Endothelial cell (in vitro differentiated cells): ENCODE results near the gene XRRA1. TPM values are rescaled to one million over a fixed set of nuclear protein-coding genes. Genes with fewer than 3 reads are reported as not detected.

Source experiments
- DNase-seq: peaks from one replicate; pipeline ENCODE4 v3.0.0; 2021; ENCODE audit warnings: low spot score
- H3K27ac Mint-ChIP-seq: one replicate; pipeline ENCODE4 v1.8.0; 2021; ENCODE audit warnings: mixed read lengths, inconsistent platforms; ENCODE audit not compliant: unreplicated experiment
- H3K27me3 Mint-ChIP-seq: one replicate; pipeline ENCODE4 v1.8.0; 2021; ENCODE audit warnings: mild to moderate bottlenecking, moderate library complexity, mixed read lengths, inconsistent platforms; ENCODE audit not compliant: unreplicated experiment
- H3K36me3 Mint-ChIP-seq: one replicate; pipeline ENCODE4 v1.8.0; 2021; ENCODE audit warnings: mild to moderate bottlenecking, low read depth, mixed read lengths, inconsistent platforms; ENCODE audit not compliant: unreplicated experiment
- H3K4me1 Mint-ChIP-seq: one replicate; pipeline ENCODE4 v1.8.0; 2021; ENCODE audit warnings: mild to moderate bottlenecking, mixed read lengths, inconsistent platforms; ENCODE audit not compliant: unreplicated experiment
- H3K4me3 Mint-ChIP-seq: one replicate; pipeline ENCODE4 v1.8.0; 2021; ENCODE audit warnings: mild to moderate bottlenecking, mixed read lengths, inconsistent platforms; ENCODE audit not compliant: unreplicated experiment
- H3K9me3 Mint-ChIP-seq: one replicate; pipeline ENCODE4 v1.8.0; 2021; ENCODE audit warnings: mixed read lengths, inconsistent platforms; ENCODE audit not compliant: unreplicated experiment
- total RNA-seq: library from RNA; stranded (reverse); fragmentation: NEBNext Ultra II Directional; extraction: Animal tissue kit (Norgen Biotek cat#: 25700); gene quantifications from one replicate; pipeline ENCODE4 v1.2.1, GENCODE V29; 2021; ENCODE audit not compliant: unreplicated experiment
- TF ChIP-seq, protein P1 (sequence below): fragments of 200-600 bp; sonication (generic); IDR thresholded peaks from one replicate; pipeline ENCODE4 v1.5.0; 2021; ENCODE audit warnings: antibody characterized with exemption; ENCODE audit not compliant: unreplicated experiment

The XRRA1 gene
- total RNA-seq, 1 donor from 2014 or later: 8.0 TPM

DNA sequence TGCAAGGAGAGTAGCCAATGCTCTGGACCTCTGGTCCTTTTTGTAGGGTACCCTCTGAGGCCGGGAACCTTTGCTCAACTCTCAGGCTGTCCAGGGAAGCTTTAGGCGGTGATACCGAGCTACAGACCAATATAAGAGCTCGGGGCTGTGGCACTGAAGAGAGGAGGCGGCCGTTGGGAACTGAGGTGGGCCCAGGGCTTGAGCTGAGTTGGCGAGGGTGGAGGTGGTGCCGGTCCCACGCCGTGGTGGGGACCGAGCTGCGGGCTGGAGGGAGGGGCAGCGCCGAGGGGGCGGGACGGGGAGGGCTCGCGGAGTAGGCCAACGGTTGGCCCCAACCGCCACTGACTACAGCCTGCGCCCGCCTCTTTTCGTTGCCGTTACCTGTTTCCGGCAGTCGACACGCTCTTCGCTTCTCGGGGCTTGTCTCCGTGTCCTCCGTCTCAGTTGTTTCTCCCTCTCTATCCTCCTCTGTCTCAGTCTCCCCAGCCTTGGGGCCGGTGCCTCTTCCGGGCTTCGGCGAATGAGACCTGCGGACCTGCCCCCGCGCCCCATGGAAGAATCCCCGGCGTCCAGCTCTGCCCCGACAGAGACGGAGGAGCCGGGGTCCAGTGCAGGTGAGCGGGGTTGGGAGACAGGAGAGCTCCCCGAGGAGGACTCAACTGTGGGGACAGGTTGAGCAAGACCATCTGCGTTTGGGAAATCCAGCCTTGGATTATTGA, 39.8 kb upstream of the XRRA1 start, which contains the start of gene NEU3:
Gene NEU3, plus strand, starts transcription at position 393 of the 719 bp plus-strand sequence. Its CDS starts 128 bp downstream, at position 521.
- Mint-ChIP-seq H3K4me3 (peak within 1 kb of the TSS; percentile 94), H3K27me3 (no peaks in the 10 kb centered on the region), H3K36me3 (no peaks in the 10 kb centered on the region), H3K4me1 (peaks cover 13% of the 10 kb centered on the region), H3K9me3 (no peaks in the 10 kb centered on the region), H3K27ac (peak within 1 kb of the TSS; percentile 80)
- peak; percentile 66 for DNase-seq
- TF ChIP-seq, protein P1, sequence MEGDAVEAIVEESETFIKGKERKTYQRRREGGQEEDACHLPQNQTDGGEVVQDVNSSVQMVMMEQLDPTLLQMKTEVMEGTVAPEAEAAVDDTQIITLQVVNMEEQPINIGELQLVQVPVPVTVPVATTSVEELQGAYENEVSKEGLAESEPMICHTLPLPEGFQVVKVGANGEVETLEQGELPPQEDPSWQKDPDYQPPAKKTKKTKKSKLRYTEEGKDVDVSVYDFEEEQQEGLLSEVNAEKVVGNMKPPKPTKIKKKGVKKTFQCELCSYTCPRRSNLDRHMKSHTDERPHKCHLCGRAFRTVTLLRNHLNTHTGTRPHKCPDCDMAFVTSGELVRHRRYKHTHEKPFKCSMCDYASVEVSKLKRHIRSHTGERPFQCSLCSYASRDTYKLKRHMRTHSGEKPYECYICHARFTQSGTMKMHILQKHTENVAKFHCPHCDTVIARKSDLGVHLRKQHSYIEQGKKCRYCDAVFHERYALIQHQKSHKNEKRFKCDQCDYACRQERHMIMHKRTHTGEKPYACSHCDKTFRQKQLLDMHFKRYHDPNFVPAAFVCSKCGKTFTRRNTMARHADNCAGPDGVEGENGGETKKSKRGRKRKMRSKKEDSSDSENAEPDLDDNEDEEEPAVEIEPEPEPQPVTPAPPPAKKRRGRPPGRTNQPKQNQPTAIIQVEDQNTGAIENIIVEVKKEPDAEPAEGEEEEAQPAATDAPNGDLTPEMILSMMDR: no peak

DNA sequence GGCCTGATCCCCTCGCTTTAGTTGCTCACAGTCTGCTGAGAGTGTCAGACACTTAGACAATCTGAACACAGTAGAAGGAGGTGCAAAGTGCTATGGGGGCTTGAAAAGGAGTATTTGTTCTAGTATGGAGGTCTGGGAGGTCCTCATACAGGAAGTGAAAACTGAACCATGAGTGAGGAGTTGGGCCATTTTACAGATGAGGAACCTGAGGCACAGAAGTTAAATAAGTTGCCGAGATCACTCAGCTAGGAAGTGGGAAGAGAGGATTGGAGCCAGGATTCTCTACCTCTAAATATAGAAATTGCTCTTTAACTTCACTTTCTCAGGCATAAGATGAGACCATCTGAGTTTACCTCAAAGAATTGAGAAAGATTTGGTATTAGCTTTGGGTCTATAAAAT, 35.8 kb upstream of the XRRA1 start:
- TF ChIP-seq, protein P1: no peak
- no peak for DNase-seq
- Mint-ChIP-seq H3K9me3 (no peaks in the 10 kb centered on the region), H3K4me1 (peaks cover 18% of the 10 kb centered on the region), H3K27ac (no peak overlapping the region), H3K36me3 (peaks cover 11% of the 10 kb centered on the region), H3K4me3 (no peak overlapping the region), H3K27me3 (no peaks in the 10 kb centered on the region)

DNA sequence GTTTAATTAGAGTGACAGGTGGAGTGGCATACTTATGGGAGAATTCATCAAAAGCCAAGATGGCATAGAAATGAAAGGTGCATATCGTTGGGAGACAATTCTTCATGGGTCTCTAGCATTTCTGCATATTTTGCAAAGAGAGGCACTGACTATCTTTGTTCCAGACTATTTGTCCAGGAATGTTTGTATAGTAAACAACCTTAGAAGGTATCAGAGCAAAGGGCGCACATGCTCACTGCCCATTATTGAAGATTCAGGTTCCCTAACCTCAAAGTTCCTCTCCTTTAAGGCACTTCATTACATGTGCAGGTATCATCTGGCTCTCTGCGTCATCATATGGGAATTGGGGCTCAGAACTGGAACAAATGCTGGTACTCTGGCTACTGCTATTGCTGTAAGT, 35.2 kb upstream of the XRRA1 start:
- TF ChIP-seq, protein P1: no peak
- Mint-ChIP-seq H3K27ac (no peak overlapping the region), H3K4me3 (no peak overlapping the region), H3K27me3 (no peaks in the 10 kb centered on the region), H3K9me3 (no peaks in the 10 kb centered on the region), H3K4me1 (peaks cover 14% of the 10 kb centered on the region), H3K36me3 (peaks cover 11% of the 10 kb centered on the region)
- DNase-seq: no peak

DNA sequence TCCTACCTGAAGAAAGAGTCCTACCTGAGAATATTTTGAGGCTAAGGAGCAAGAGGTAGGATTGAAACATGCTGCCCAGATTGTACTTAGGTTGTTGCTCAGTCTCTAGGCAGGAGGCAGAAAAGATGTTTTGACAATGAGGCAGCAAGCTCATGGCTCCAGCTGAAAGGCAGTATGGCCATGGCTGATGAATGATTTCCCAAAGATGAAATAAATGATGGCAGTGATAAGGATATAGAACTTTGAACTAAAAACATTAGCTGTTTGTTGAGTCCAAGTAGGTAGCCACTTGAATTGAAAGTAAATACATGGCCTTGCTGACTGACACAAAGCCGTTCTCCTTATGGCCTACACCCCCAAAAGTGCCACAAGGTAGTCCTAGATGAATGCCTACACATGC, 33.0 kb upstream of the XRRA1 start:
- no peak overlapping the region for H3K27ac Mint-ChIP-seq
- peaks cover 11% of the 10 kb centered on the region for H3K36me3 Mint-ChIP-seq
- TF ChIP-seq, protein P1: no peak

DNA sequence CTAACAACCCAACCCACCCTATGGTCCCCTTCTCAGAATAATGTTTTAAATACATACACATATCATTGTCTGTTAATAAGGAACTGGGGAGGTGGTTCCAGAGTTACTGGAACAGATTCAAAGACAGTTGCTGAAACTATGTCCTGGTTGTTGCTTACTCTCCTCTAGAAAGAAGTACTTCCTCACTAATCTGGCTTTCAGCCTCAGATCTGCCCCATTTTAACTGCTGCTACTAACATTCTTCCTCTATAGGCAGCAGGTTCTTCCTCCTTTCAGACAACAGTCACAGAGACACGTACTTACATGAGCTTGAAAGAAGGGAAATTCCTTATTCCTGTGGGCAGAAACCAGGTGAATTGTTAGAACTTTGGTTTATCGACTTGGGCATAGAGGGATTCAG, 31.7 kb upstream of the XRRA1 start:
- peaks cover 11% of the 10 kb centered on the region for H3K4me1 Mint-ChIP-seq

More for the DNA sequence above, 33.0 kb upstream of the XRRA1 start:
- H3K4me1 Mint-ChIP-seq: peaks cover 11% of the 10 kb centered on the region
- no peaks in the 10 kb centered on the region for H3K9me3 Mint-ChIP-seq
- H3K27me3 Mint-ChIP-seq: no peaks in the 10 kb centered on the region
- DNase-seq: no peak
- no peak overlapping the region for H3K4me3 Mint-ChIP-seq

More for the DNA sequence above, 31.7 kb upstream of the XRRA1 start:
- H3K9me3 Mint-ChIP-seq: no peaks in the 10 kb centered on the region
- no peak for DNase-seq
- H3K27ac Mint-ChIP-seq: no peak overlapping the region
- TF ChIP-seq, protein P1: no peak
- H3K4me3 Mint-ChIP-seq: no peak overlapping the region
- no peaks in the 10 kb centered on the region for H3K27me3 Mint-ChIP-seq
- H3K36me3 Mint-ChIP-seq: peaks cover 11% of the 10 kb centered on the region
